ENCODE measurements around the gene PAPPA. TPM values are rescaled to one million over a fixed set of nuclear protein-coding genes. Genes with fewer than 3 reads are reported as not detected.
A peak's percentile ranks its signal among the peaks of the same experiment; 100 is the strongest.

PAPPA gene
- total RNA-seq: 1 to 10 TPM; 1.0 to 5.0 (median 2.8) TPM

- WGBS, 2 donors: 1% methylated on average over 26 to 28 of the region's 41 CpGs
- H3K36me3 ChIP-seq: no peaks in the 10 kb centered on the region
- H3K27ac ChIP-seq: peak within 1 kb of the TSS; percentile 43 to 78 (median 65)
- peak within 1 kb of the TSS in 2 of 3 donors; percentile 11 to 35 for H3K4me3 ChIP-seq (replicated peaks in 1 of 3)
- TF ChIP-seq, protein P1, sequence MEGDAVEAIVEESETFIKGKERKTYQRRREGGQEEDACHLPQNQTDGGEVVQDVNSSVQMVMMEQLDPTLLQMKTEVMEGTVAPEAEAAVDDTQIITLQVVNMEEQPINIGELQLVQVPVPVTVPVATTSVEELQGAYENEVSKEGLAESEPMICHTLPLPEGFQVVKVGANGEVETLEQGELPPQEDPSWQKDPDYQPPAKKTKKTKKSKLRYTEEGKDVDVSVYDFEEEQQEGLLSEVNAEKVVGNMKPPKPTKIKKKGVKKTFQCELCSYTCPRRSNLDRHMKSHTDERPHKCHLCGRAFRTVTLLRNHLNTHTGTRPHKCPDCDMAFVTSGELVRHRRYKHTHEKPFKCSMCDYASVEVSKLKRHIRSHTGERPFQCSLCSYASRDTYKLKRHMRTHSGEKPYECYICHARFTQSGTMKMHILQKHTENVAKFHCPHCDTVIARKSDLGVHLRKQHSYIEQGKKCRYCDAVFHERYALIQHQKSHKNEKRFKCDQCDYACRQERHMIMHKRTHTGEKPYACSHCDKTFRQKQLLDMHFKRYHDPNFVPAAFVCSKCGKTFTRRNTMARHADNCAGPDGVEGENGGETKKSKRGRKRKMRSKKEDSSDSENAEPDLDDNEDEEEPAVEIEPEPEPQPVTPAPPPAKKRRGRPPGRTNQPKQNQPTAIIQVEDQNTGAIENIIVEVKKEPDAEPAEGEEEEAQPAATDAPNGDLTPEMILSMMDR (IDR thresholded peaks at IDR 0.05): no peak
- no peak for TF ChIP-seq POLR2A (IDR thresholded peaks at IDR 0.05)
- H3K27me3 ChIP-seq: no peaks in the 10 kb centered on the region
- H3K4me1 ChIP-seq: peaks cover 14 to 18% of the 10 kb centered on the region in 2 donors
- no peak for DNase-seq
- H3K9me3 ChIP-seq: no peaks in the 10 kb centered on the region
- intact Hi-C loops (cut with DNase I): loop anchor here (5.0 to 10.0 kb wide), 2 partner anchors 418 to 491 kb away; no protein-coding TSS in a partner anchor
Observed at GRCh38 chr9:116153765-116154333, at the start of gene PAPPA. TSS of gene PAPPA (plus strand) at chr9:116153791. CDS start at chr9:116154173, 382 bp downstream.

DNA sequence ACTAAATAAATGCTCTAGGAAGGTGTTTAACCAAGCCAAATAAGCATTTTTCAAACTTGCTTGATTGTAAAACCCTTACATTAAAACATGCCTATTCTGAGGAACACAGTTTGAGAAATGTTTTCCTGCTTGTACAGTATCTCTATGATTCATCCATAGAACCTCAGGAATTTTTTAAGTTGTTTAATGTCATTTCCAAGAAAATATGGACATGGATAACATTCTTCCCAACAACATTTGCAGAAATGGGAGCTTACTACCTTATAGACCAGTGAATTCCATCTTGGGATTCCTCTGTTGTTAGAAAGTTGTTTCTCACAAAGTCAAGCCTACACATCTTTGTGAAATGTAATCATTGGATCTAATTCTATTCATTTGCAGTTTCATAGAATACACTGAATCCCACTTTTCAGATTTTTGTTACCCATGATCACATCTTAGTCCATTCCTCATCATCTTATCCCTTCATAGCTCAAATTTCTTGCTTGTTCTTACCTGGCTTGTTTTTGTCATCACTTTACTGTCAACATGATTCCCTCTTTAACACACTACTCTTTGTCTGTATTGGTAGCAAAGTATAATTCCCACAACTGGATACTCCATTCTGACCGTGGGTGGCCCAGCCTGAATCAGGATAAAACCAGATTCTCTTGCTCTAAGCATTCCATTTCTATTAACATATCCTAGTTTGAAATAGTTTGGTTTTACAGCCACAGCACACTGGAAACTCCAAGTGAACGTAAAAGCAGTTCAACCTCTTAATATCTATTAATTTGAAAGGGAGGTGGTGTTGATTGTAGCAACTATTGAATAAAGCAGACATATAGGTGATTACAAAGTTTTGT lies 49.4 kb upstream of the PAPPA start:
- H3K27me3 ChIP-seq: no peaks in the 10 kb centered on the region
- H3K27ac ChIP-seq: no peak overlapping the region
- no peak for TF ChIP-seq POLR2A (IDR thresholded peaks at IDR 0.05)
- TF ChIP-seq, protein P1 (IDR thresholded peaks at IDR 0.05): no peak
- intact Hi-C loops (cut with DNase I): no loop called here
- no peak overlapping the region for H3K4me3 ChIP-seq (replicated peaks in 1 of 3)
- no peaks in the 10 kb centered on the region for H3K4me1 ChIP-seq
- no peaks in the 10 kb centered on the region for H3K36me3 ChIP-seq
- WGBS, 2 donors: 66 to 67% methylated on average over 2 of the region's 2 CpGs
- H3K9me3 ChIP-seq: no peaks in the 10 kb centered on the region
- DNase-seq: no peak

- H3K4me1 ChIP-seq: no peaks in the 10 kb centered on the region
- no peak for DNase-seq
- intact Hi-C loops (cut with DNase I): loop anchor here (10.0 kb wide), 1 partner anchor 517 kb away; no protein-coding TSS in a partner anchor
- no peaks in the 10 kb centered on the region for H3K27me3 ChIP-seq
- H3K27ac ChIP-seq: no peak overlapping the region
- WGBS, 2 donors: 87 to 94% methylated on average over 1 of the region's 1 CpG
- H3K4me3 ChIP-seq (replicated peaks in 1 of 3): no peak overlapping the region
- no peaks in the 10 kb centered on the region for H3K36me3 ChIP-seq
- no peaks in the 10 kb centered on the region for H3K9me3 ChIP-seq
- no peak for TF ChIP-seq POLR2A (IDR thresholded peaks at IDR 0.05)
- TF ChIP-seq, protein P1 (IDR thresholded peaks at IDR 0.05): peak in 2 of 6 experiments; percentile 27 to 28
Observed at GRCh38 chr9:116112236-116112635, 41.4 kb upstream of the PAPPA start.

- no peaks in the 10 kb centered on the region for H3K36me3 ChIP-seq
- H3K9me3 ChIP-seq: no peaks in the 10 kb centered on the region
- H3K27ac ChIP-seq: no peak overlapping the region
- no peaks in the 10 kb centered on the region for H3K27me3 ChIP-seq
- no peak for TF ChIP-seq POLR2A (IDR thresholded peaks at IDR 0.05)
- TF ChIP-seq, protein P1 (IDR thresholded peaks at IDR 0.05): no peak
- no peaks in the 10 kb centered on the region for H3K4me1 ChIP-seq
- H3K4me3 ChIP-seq (replicated peaks in 1 of 3): no peak overlapping the region
- WGBS, 2 donors: 48 to 52% methylated on average over 6 of the region's 6 CpGs
- intact Hi-C loops (cut with DNase I): loop anchor here (10.0 kb wide), 1 partner anchor 521 kb away; no protein-coding TSS in a partner anchor
- DNase-seq: no peak
Observed at GRCh38 chr9:116115761-116116353, 37.7 kb upstream of the PAPPA start.
